Measurements from ENCODE around the gene CRMP1.

CRMP1 gene

GRCh38 chr4:5882947-5883346 lies 9.9 kb downstream of the CRMP1 start:
- Histone ChIP-seq H3K9ac (ENCODE audit: low read depth, low read length) (no peak overlapping the region), H3K4me3 (ENCODE audit: low read depth in 1 of 2, low read length in 2 of 2) (no peak overlapping the region), H3K9me3 (ENCODE audit: insufficient read depth, low read length, severe bottlenecking) (no peaks in the 10 kb centered on the region), H3K4me1 (ENCODE audit: insufficient read depth, low read length) (no peaks in the 10 kb centered on the region), H3K27ac (ENCODE audit: low read length) (no peak overlapping the region), H3K27me3 (ENCODE audit: insufficient read depth, low read length, poor library complexity) (no peaks in the 10 kb centered on the region), H2AFZ (ENCODE audit: low read depth, low read length) (no peak overlapping the region), H4K20me1 (ENCODE audit: insufficient read depth, low read length) (no peaks in the 10 kb centered on the region), H3K79me2 (ENCODE audit: insufficient read depth, low read length) (no peaks in the 10 kb centered on the region), H3K36me3 (ENCODE audit: insufficient read depth, low read length) (no peaks in the 10 kb centered on the region), H3K4me2 (ENCODE audit: insufficient read depth, low read length) (no peak overlapping the region)
- ATAC-seq (ENCODE audit: insufficient read depth, low read depth) (no peak), DNase-seq (no peak)
- no peak for TF ChIP-seq CTCF (IDR thresholded peaks at IDR 0.05; ENCODE audit: borderline replicate concordance, extremely low read depth, low read length, poor library complexity, severe bottlenecking)
- no peak for TF ChIP-seq EZH2 (IDR thresholded peaks at IDR 0.05; ENCODE audit: borderline replicate concordance, low read depth, low read length, severe bottlenecking)

- Histone ChIP-seq H4K20me1 (ENCODE audit: insufficient read depth, low read length) (no peaks in the 10 kb centered on the region), H3K79me2 (ENCODE audit: insufficient read depth, low read length) (no peaks in the 10 kb centered on the region), H3K9me3 (ENCODE audit: insufficient read depth, low read length, severe bottlenecking) (no peaks in the 10 kb centered on the region), H3K27ac (ENCODE audit: low read length) (no peak overlapping the region), H3K9ac (ENCODE audit: low read depth, low read length) (no peak overlapping the region), H3K36me3 (ENCODE audit: insufficient read depth, low read length) (no peaks in the 10 kb centered on the region), H2AFZ (ENCODE audit: low read depth, low read length) (no peak overlapping the region), H3K4me2 (ENCODE audit: insufficient read depth, low read length) (no peak overlapping the region), H3K4me3 (ENCODE audit: low read depth in 1 of 2, low read length in 2 of 2) (no peak overlapping the region), H3K27me3 (ENCODE audit: insufficient read depth, low read length, poor library complexity) (no peaks in the 10 kb centered on the region), H3K4me1 (ENCODE audit: insufficient read depth, low read length) (no peaks in the 10 kb centered on the region)
- TF ChIP-seq EZH2 (IDR thresholded peaks at IDR 0.05; ENCODE audit: borderline replicate concordance, low read depth, low read length, severe bottlenecking) (no peak), CTCF (IDR thresholded peaks at IDR 0.05; ENCODE audit: borderline replicate concordance, extremely low read depth, low read length, poor library complexity, severe bottlenecking) (no peak)
- ATAC-seq (ENCODE audit: insufficient read depth, low read depth) (no peak), DNase-seq (no peak)
These were observed 11.5 kb downstream of the CRMP1 start for GRCh38 chr4:5881340-5881739.

GRCh38 chr4:5878359-5878758 lies 14.5 kb downstream of the CRMP1 start:
- no peak for ATAC-seq (ENCODE audit: insufficient read depth, low read depth)
- DNase-seq: no peak
- H4K20me1 ChIP-seq (ENCODE audit: insufficient read depth, low read length): no peaks in the 10 kb centered on the region
- no peaks in the 10 kb centered on the region for H3K36me3 ChIP-seq (ENCODE audit: insufficient read depth, low read length)
- no peak overlapping the region for H2AFZ ChIP-seq (ENCODE audit: low read depth, low read length)
- no peak overlapping the region for H3K27ac ChIP-seq (ENCODE audit: low read length)
- H3K27me3 ChIP-seq (ENCODE audit: insufficient read depth, low read length, poor library complexity): no peaks in the 10 kb centered on the region
- H3K79me2 ChIP-seq (ENCODE audit: insufficient read depth, low read length): no peaks in the 10 kb centered on the region
- no peak overlapping the region for H3K4me3 ChIP-seq (ENCODE audit: low read depth in 1 of 2, low read length in 2 of 2)
- H3K9ac ChIP-seq (ENCODE audit: low read depth, low read length): no peak overlapping the region
- no peaks in the 10 kb centered on the region for H3K4me1 ChIP-seq (ENCODE audit: insufficient read depth, low read length)
- H3K4me2 ChIP-seq (ENCODE audit: insufficient read depth, low read length): no peak overlapping the region
- no peaks in the 10 kb centered on the region for H3K9me3 ChIP-seq (ENCODE audit: insufficient read depth, low read length, severe bottlenecking)
- no peak for TF ChIP-seq EZH2 (IDR thresholded peaks at IDR 0.05; ENCODE audit: borderline replicate concordance, low read depth, low read length, severe bottlenecking)
- no peak for TF ChIP-seq CTCF (IDR thresholded peaks at IDR 0.05; ENCODE audit: borderline replicate concordance, extremely low read depth, low read length, poor library complexity, severe bottlenecking)

- H3K9me3 ChIP-seq (ENCODE audit: insufficient read depth, low read length, severe bottlenecking): no peaks in the 10 kb centered on the region
- DNase-seq: no peak
- no peaks in the 10 kb centered on the region for H3K27me3 ChIP-seq (ENCODE audit: insufficient read depth, low read length, poor library complexity)
- H2AFZ ChIP-seq (ENCODE audit: low read depth, low read length): no peak overlapping the region
- no peaks in the 10 kb centered on the region for H3K4me1 ChIP-seq (ENCODE audit: insufficient read depth, low read length)
- no peaks in the 10 kb centered on the region for H3K36me3 ChIP-seq (ENCODE audit: insufficient read depth, low read length)
- TF ChIP-seq EZH2 (IDR thresholded peaks at IDR 0.05; ENCODE audit: borderline replicate concordance, low read depth, low read length, severe bottlenecking) (no peak), CTCF (IDR thresholded peaks at IDR 0.05; ENCODE audit: borderline replicate concordance, extremely low read depth, low read length, poor library complexity, severe bottlenecking) (no peak)
- H3K9ac ChIP-seq (ENCODE audit: low read depth, low read length): no peak overlapping the region
- H4K20me1 ChIP-seq (ENCODE audit: insufficient read depth, low read length): no peaks in the 10 kb centered on the region
- H3K79me2 ChIP-seq (ENCODE audit: insufficient read depth, low read length): no peaks in the 10 kb centered on the region
- no peak overlapping the region for H3K4me2 ChIP-seq (ENCODE audit: insufficient read depth, low read length)
- ATAC-seq (ENCODE audit: insufficient read depth, low read depth): no peak
- no peak overlapping the region for H3K4me3 ChIP-seq (ENCODE audit: low read depth in 1 of 2, low read length in 2 of 2)
- H3K27ac ChIP-seq (ENCODE audit: low read length): no peak overlapping the region
These were observed 15.5 kb downstream of the CRMP1 start for GRCh38 chr4:5877392-5877791.
